KMS-11 (cell line): Measurements from ENCODE around the gene SYVN1.
A peak's percentile ranks its signal among the peaks of the same experiment; 100 is the strongest.

Source experiments
- H2AFZ ChIP-seq: fragments of 200-600 bp; sonication (generic); 2 replicates; pipeline ENCODE4 v1.6.1; 2016; ENCODE audit warnings: antibody characterized with exemption, mixed run types, low read depth
- H3K27ac ChIP-seq: fragments of 200-600 bp; sonication (generic); 2 replicates; pipeline ENCODE4 v1.6.1; 2016; ENCODE audit warnings: mild to moderate bottlenecking, mixed run types
- H3K27me3 ChIP-seq: fragments of 200-600 bp; sonication (generic); 2 replicates; pipeline ENCODE4 v1.6.1; 2017; ENCODE audit warnings: mild to moderate bottlenecking, low read depth, mixed run types, moderate library complexity; ENCODE audit not compliant: insufficient read depth
- H3K36me3 ChIP-seq: fragments of 200-600 bp; sonication (generic); 2 replicates; pipeline ENCODE4 v1.6.1; 2017; ENCODE audit warnings: mild to moderate bottlenecking, mixed run types; ENCODE audit not compliant: insufficient read depth
- H3K4me1 ChIP-seq: fragments of 200-600 bp; sonication (generic); 2 replicates; pipeline ENCODE4 v1.6.1; 2016; ENCODE audit warnings: mild to moderate bottlenecking, low read depth, mixed run types; ENCODE audit not compliant: poor library complexity, severe bottlenecking
- H3K4me2 ChIP-seq: fragments of 200-600 bp; sonication (generic); 2 replicates; pipeline ENCODE4 v1.7.0; 2016; ENCODE audit warnings: mild to moderate bottlenecking, mixed run types
- H3K4me3 ChIP-seq: fragments of 200-600 bp; sonication (generic); IDR thresholded peaks from 2 replicates; pipeline ENCODE4 v1.6.1; 2017; ENCODE audit warnings: low read depth, low read length, mixed read lengths; ENCODE audit not compliant: insufficient read depth
- H3K79me2 ChIP-seq: fragments of 200-600 bp; sonication (generic); 2 replicates; pipeline ENCODE4 v1.6.1; 2016; ENCODE audit warnings: low read depth, mixed run types; ENCODE audit not compliant: insufficient read depth
- H3K9ac ChIP-seq: fragments of 200-600 bp; sonication (generic); 2 replicates; pipeline ENCODE4 v1.6.1; 2016; ENCODE audit warnings: mild to moderate bottlenecking, mixed run types
- H4K20me1 ChIP-seq: fragments of 200-600 bp; sonication (generic); 2 replicates; pipeline ENCODE4 v1.6.1; 2016; ENCODE audit warnings: mild to moderate bottlenecking, mixed run types; ENCODE audit not compliant: insufficient read depth
- CTCF ChIP-seq: fragments of 200-600 bp; sonication (generic); conservative IDR thresholded peaks from 2 replicates; pipeline ENCODE4 v1.6.1; 2017; ENCODE audit warnings: low read depth, mild to moderate bottlenecking, antibody characterized with exemption, low read length, moderate library complexity, mixed read lengths

Gene SYVN1

GRCh38 chr11:65111159-65111743 is 23.1 kb downstream of the SYVN1 start:
- H4K20me1 ChIP-seq = no peaks in the 10 kb centered on the region
- H3K36me3 ChIP-seq = no peaks in the 10 kb centered on the region
- peaks cover 8% of the 10 kb centered on the region for H3K79me2 ChIP-seq
- H3K4me3 ChIP-seq = no peak overlapping the region
- H3K9ac ChIP-seq = no peak overlapping the region
- H3K27me3 ChIP-seq = no peaks in the 10 kb centered on the region
- H3K27ac ChIP-seq = no peak overlapping the region; the same call in 1 of the 2 replicates
- no peak for TF ChIP-seq CTCF
- H3K4me1 ChIP-seq = peaks cover 33% of the 10 kb centered on the region
- H2AFZ ChIP-seq = no peak overlapping the region
- H3K4me2 ChIP-seq = peak overlapping the region; percentile 51

GRCh38 chr11:65110354-65110861 is 23.9 kb downstream of the SYVN1 start:
- Histone ChIP-seq H3K9ac (no peak overlapping the region), H3K4me3 (no peak overlapping the region), H3K27me3 (no peaks in the 10 kb centered on the region), H3K27ac (no peak overlapping the region; the same call in 1 of the 2 replicates), H3K79me2 (no peaks in the 10 kb centered on the region), H2AFZ (no peak overlapping the region), H3K36me3 (no peaks in the 10 kb centered on the region), H3K4me2 (peak overlapping the region; percentile 51; the same call in 1 of the 2 replicates), H4K20me1 (no peaks in the 10 kb centered on the region), H3K4me1 (peaks cover 25% of the 10 kb centered on the region)
- peak; percentile 98 for TF ChIP-seq CTCF

DNA sequence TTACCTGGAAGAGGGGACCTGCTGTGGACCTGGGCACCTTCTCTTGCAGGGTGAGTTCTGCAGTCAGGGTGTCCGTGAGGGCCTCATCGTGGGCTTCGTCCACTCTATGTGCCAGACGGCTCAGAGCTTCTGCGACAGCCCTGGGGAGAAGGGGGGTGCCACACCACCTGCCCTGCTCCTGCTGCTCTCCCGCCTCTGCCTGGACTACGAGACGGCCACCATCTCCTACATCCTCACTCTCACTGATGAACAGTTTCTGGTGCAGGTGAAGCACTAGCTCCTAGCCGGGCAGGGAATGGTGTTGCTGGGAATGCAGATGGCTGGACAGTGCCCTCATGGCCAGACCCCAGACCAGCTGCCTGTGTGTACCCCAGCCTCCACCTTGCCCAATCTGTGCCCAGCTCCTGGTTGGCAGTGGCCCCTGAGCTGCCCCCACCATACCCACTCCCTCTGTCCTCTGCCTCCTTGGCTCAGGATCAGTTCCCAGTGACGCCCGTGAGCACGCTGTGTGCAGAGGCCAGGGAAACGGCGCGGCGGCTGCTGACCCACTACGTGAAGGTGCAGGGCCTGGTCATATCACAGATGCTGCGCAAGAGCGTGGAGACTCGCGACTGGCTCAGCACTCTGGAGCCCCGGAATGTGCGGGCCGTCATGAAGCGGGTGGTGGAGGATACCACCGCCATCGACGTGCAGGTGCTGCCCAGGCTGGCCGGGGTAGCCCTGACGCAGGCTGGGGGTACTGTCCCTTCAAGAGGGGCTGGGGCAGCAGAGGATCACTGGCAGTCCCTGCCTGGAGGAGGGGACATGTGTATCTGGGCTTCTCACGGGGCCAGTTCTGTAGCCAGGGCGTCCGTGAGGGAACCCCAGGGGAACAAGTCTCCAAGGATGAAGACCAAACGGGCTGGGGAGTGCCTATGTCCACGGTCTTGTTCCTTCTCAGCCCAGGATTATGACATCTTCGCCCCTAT is 24.8 kb downstream of the SYVN1 start:
- no peaks in the 10 kb centered on the region for H3K36me3 ChIP-seq
- no peak overlapping the region for H3K27ac ChIP-seq
- H3K4me1 ChIP-seq = peaks cover 33% of the 10 kb centered on the region
- no peaks in the 10 kb centered on the region for H3K27me3 ChIP-seq
- no peak overlapping the region for H3K4me3 ChIP-seq
- no peak overlapping the region for H3K4me2 ChIP-seq
- H4K20me1 ChIP-seq = no peaks in the 10 kb centered on the region
- no peaks in the 10 kb centered on the region for H3K79me2 ChIP-seq
- no peak overlapping the region for H3K9ac ChIP-seq
- no peak for TF ChIP-seq CTCF
- H2AFZ ChIP-seq = no peak overlapping the region

DNA sequence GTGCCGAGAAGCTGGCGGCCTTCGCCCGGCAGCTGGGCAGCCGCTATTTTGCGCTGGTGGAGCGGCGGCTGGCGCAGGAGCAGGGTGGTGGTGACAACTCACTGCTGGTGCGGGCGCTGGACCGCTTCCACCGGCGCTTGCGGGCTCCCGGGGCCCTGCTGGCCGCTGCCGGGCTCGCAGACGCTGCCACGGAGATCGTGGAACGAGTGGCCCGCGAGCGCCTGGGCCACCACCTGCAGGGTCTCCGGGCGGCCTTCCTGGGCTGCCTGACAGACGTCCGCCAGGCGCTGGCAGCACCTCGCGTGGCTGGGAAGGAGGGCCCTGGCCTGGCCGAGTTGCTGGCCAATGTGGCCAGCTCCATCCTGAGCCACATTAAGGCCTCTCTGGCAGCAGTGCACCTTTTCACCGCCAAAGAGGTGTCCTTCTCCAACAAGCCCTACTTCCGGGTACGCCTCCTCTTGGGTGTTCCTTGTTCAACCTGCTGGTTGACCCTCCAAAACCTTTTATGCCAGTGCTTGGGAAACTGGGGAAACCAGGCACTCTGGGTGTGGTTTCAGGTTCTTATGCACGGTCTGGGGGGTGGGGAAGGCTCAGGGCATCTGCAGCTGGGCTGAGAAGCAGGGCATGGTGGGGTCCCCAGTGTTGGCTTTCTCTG is 25.7 kb downstream of the SYVN1 start:
- TF ChIP-seq CTCF = no peak
- no peak overlapping the region for H3K9ac ChIP-seq
- H3K4me3 ChIP-seq = no peak overlapping the region
- H3K36me3 ChIP-seq = no peaks in the 10 kb centered on the region
- H3K4me1 ChIP-seq = peaks cover 39% of the 10 kb centered on the region
- no peaks in the 10 kb centered on the region for H3K27me3 ChIP-seq
- no peak overlapping the region for H2AFZ ChIP-seq
- H4K20me1 ChIP-seq = no peaks in the 10 kb centered on the region
- H3K4me2 ChIP-seq = no peak overlapping the region
- H3K79me2 ChIP-seq = no peaks in the 10 kb centered on the region
- no peak overlapping the region for H3K27ac ChIP-seq
